ENCODE measurements around the gene MAN1A2. TPM values are rescaled to one million over a fixed set of nuclear protein-coding genes. Genes with fewer than 3 reads are reported as not detected.
"Not testable (repeated sequence)": the region's sequence is repeated elsewhere in the genome, so short reads cannot be mapped to it uniquely, and the experiment has no call there.

MAN1A2 gene
- total and polyA plus RNA-seq, 9 of the 15 experiments (the other 6 are each of a cell fraction or from before 2014, with no cell fraction given): 4.2 to 38.4 (median 18.7) TPM

DNA sequence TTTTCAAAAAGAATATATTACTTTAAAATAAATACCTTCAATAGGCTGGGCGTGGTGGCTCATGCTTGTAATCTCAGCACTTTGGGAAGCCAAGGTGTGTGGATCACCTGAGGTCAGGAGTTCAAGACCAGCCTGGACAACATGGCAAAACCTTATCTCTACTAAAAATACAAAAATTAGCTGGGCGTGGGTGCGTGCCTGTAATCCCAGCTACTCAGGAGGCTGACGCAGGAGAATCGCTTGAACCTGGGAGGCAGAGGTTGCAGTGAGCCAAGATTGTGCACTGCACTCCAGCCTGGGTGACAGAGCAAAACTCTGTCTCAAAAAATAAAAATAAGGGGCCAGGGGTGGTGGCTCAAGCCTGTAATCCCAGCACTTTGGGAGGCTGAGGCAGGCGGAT lies 41.2 kb upstream of the MAN1A2 start:
- WGBS (ENCODE audit: insufficient coverage, low coverage, missing lambda C conversion rate): 0% methylated on average over 6 of the region's 6 CpGs
- BruUV-seq (replicated peaks); H3K79me2 ChIP-seq (ENCODE audit: control insufficient read depth, insufficient read depth, low read length); H2AFZ ChIP-seq (ENCODE audit: low read depth, low read length); H3K4me3 ChIP-seq; in situ Hi-C loops (cut with MboI); H3K4me2 ChIP-seq (ENCODE audit: insufficient read depth, low read length); H3K9me1 ChIP-seq (ENCODE audit: control insufficient read depth, insufficient read depth, low read length); H3K27ac ChIP-seq (ENCODE audit: extremely low read depth, low read depth, low read length); H3K4me1 ChIP-seq (replicated peaks in 1 of 2; ENCODE audit: control insufficient read depth in 2 of 2, insufficient read depth in 2 of 2, low read length in 2 of 2); H3K9me3 ChIP-seq (replicated peaks; ENCODE audit: control insufficient read depth, insufficient read depth, low read depth, low read length); intact Hi-C loops (cut with micrococcal nuclease); CTCF ChIA-PET (ENCODE audit: low intra/inter-chr PET ratio); H4K20me1 ChIP-seq (replicated peaks; ENCODE audit: control insufficient read depth, insufficient read depth, low read length); ATAC-seq; FAIRE-seq; DNase-seq (ENCODE audit: extremely low read depth in 1 of 4, low spot score in 3 of 4); H3K9ac ChIP-seq (ENCODE audit: insufficient read depth in 1 of 2, low read depth in 2 of 2, low read length in 2 of 2); H3K36me3 ChIP-seq (ENCODE audit: control insufficient read depth, insufficient read depth, low read length): not testable (repeated sequence)
- TF ChIP-seq CBFA2T3 (IDR thresholded peaks at IDR 0.05): peak; percentile 71
- peak; percentile 42 to 48; a peak in 3 of 4 replicates for TF ChIP-seq KDM1A (IDR thresholded peaks at IDR 0.05)
- peak; percentile 58 for TF ChIP-seq CBFA2T2 (conservative IDR thresholded peaks at IDR 0.05)
- peak; percentile 25; the same call in 1 of the 2 replicates for TF ChIP-seq ARID1B (IDR thresholded peaks at IDR 0.05)
- peak; percentile 26 to 40; a peak in 1 of 4 replicates for TF ChIP-seq TRIM24 (IDR thresholded peaks at IDR 0.05)
- TF ChIP-seq TAL1 (IDR thresholded peaks at IDR 0.05): peak; percentile 12; the same call in 1 of the 2 replicates
- POLR2A ChIA-PET: interaction anchor here (0.6 to 0.7 kb wide), 2 partner anchors 661 to 886 kb away, joined by 3 read pairs; no protein-coding TSS in a partner anchor
- H3K27me3 ChIP-seq (ENCODE audit: control insufficient read depth in 2 of 2, insufficient read depth in 2 of 2, low read length in 2 of 2): peaks cover 9 to 15% of the 10 kb centered on the region in 2 experiments; a peak in 3 of 5 replicates

DNA sequence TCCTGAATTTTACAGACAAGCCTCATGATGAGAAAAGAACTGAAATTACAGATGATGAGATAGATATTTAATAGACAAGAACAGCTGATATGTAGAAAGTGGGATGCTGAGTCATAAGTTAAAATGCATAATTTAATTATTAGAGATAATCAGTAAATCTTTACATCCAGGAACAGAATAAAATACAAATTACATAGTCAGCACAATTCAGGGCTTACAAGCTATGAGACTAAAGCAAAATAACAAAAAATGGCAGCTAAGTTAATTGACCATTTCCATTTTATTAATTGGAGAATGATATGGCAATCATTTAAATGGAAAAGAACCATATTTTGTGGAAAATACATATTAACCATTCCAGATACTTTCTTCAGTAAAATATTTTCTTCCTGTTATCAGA lies 40.2 kb upstream of the MAN1A2 start:
- CTCF ChIA-PET (ENCODE audit: low intra/inter-chr PET ratio): no interaction called here
- Histone ChIP-seq H3K9me1 (ENCODE audit: control insufficient read depth, insufficient read depth, low read length) (no peaks in the 10 kb centered on the region), H3K36me3 (ENCODE audit: control insufficient read depth, insufficient read depth, low read length) (no peaks in the 10 kb centered on the region), H3K4me2 (ENCODE audit: insufficient read depth, low read length) (no peak overlapping the region), H2AFZ (ENCODE audit: low read depth, low read length) (no peak overlapping the region), H4K20me1 (replicated peaks; ENCODE audit: control insufficient read depth, insufficient read depth, low read length) (no peaks in the 10 kb centered on the region), H3K9me3 (replicated peaks; ENCODE audit: control insufficient read depth, insufficient read depth, low read depth, low read length) (no peaks in the 10 kb centered on the region), H3K27me3 (ENCODE audit: control insufficient read depth in 2 of 2, insufficient read depth in 2 of 2, low read length in 2 of 2) (peaks cover 8 to 11% of the 10 kb centered on the region in 2 experiments; a peak in 3 of 5 replicates), H3K79me2 (ENCODE audit: control insufficient read depth, insufficient read depth, low read length) (no peaks in the 10 kb centered on the region), H3K4me1 (replicated peaks in 1 of 2; ENCODE audit: control insufficient read depth in 2 of 2, insufficient read depth in 2 of 2, low read length in 2 of 2) (no peaks in the 10 kb centered on the region), H3K9ac (ENCODE audit: insufficient read depth in 1 of 2, low read depth in 2 of 2, low read length in 2 of 2) (no peak overlapping the region), H3K27ac (ENCODE audit: extremely low read depth, low read depth, low read length) (no peak overlapping the region), H3K4me3 (no peak overlapping the region)
- in situ Hi-C loops (cut with MboI) (no loop called here), intact Hi-C loops (cut with micrococcal nuclease) (no loop called here)
- BruUV-seq (replicated peaks): no TSS peak
- POLR2A ChIA-PET: no interaction called here
- ATAC-seq: no peak
- FAIRE-seq: no peak
- DNase-seq (ENCODE audit: extremely low read depth in 1 of 4, low spot score in 3 of 4): no peak
- TF ChIP-seq GABPA (tag; conservative IDR thresholded peaks at IDR 0.05; ENCODE audit: low read depth): no peak
- TF ChIP-seq SRSF9 (IDR thresholded peaks at IDR 0.05; ENCODE audit: borderline replicate concordance, low read depth, low read length): no peak
- no peak for TF ChIP-seq ZNF354B (CRISPR knock-in tag; IDR thresholded peaks at IDR 0.05)
- no peak for TF ChIP-seq PTBP1 (IDR thresholded peaks at IDR 0.05; ENCODE audit: low read depth, low read length)
- TF ChIP-seq RNF219 (CRISPR knock-in tag; IDR thresholded peaks at IDR 0.05): no peak
- TF ChIP-seq RBBP5 (IDR thresholded peaks at IDR 0.05; ENCODE audit: borderline replicate concordance, insufficient read depth, low read length, poor library complexity, severe bottlenecking): no peak
- TF ChIP-seq ZNF316 (IDR thresholded peaks at IDR 0.05): peak; percentile 95
- no peak for TF ChIP-seq TCFL5 (CRISPR knock-in tag; conservative IDR thresholded peaks at IDR 0.05)
- TF ChIP-seq, protein P1, sequence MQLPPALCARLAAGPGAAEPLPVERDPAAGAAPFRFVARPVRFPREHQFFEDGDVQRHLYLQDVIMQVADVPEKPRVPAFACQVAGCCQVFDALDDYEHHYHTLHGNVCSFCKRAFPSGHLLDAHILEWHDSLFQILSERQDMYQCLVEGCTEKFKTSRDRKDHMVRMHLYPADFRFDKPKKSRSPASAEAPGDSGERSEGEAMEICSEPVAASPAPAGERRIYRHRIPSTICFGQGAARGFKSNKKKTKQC (CRISPR knock-in tag; IDR thresholded peaks at IDR 0.05): no peak
- TF ChIP-seq POLR2B (IDR thresholded peaks at IDR 0.05; ENCODE audit: low read depth, partially characterized antibody): no peak
- no peak for TF ChIP-seq ZNF764 (CRISPR knock-in tag; IDR thresholded peaks at IDR 0.05; ENCODE audit: low read depth)

Measured in K562 (cell line).